GM12873 (cell line): ENCODE results near the gene PHACTR2.

Source experiments
- TF ChIP-seq, protein P1 (sequence below): IDR thresholded peaks from 2 replicates; pipeline ENCODE4 v1.5.1; 2012; ENCODE audit warnings: low read depth, mild to moderate bottlenecking, moderate library complexity, low read length, control low read depth; ENCODE audit not compliant: insufficient read depth; ENCODE audit errors: missing control alignments

PHACTR2 gene

DNA sequence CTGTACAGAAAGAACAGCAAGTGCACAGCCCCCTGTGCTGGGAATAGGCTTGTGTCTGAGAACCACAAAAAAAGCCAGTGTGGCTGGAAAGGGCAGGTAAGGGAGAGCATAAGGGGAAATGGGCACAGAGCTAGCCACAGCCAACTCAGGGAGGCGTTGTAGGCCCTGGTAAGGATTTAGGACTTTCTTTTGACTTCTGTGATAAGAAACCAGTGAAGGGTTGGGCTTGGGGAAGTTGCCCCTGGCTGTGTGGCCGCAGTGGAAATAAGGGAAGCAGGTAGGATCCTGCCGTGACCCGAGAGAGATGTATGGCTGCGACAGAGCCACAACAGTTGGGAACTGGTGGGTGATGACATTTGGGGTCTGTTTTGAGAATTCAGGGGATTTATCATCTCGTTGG lies 30.0 kb upstream of the PHACTR2 start:
- TF ChIP-seq, protein P1, sequence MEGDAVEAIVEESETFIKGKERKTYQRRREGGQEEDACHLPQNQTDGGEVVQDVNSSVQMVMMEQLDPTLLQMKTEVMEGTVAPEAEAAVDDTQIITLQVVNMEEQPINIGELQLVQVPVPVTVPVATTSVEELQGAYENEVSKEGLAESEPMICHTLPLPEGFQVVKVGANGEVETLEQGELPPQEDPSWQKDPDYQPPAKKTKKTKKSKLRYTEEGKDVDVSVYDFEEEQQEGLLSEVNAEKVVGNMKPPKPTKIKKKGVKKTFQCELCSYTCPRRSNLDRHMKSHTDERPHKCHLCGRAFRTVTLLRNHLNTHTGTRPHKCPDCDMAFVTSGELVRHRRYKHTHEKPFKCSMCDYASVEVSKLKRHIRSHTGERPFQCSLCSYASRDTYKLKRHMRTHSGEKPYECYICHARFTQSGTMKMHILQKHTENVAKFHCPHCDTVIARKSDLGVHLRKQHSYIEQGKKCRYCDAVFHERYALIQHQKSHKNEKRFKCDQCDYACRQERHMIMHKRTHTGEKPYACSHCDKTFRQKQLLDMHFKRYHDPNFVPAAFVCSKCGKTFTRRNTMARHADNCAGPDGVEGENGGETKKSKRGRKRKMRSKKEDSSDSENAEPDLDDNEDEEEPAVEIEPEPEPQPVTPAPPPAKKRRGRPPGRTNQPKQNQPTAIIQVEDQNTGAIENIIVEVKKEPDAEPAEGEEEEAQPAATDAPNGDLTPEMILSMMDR = no peak

DNA sequence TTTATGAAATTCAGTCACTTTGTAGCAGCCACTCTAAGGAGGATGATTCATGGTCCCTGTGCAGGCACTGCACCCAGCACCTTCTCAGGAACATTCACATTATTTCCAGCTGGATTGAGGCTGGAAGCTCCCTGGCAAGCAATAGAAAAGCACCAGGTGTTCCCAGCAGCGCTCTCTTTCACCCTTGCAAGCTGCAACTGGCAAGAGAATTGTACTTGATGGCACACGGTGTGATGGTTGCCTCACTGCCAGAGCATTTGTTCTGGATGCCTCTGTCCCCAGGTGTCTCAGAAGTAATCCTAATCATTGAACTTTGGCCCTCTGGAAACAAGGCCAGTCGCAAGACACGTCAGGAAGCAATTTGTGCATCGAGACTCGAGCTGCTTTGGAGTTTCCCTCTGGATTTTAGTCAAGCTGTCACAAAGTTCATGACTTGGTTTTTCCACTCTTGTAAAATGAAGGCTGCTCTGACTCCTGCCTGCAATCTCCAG lies 24.9 kb upstream of the PHACTR2 start:
- TF ChIP-seq, protein P1 = no peak

DNA sequence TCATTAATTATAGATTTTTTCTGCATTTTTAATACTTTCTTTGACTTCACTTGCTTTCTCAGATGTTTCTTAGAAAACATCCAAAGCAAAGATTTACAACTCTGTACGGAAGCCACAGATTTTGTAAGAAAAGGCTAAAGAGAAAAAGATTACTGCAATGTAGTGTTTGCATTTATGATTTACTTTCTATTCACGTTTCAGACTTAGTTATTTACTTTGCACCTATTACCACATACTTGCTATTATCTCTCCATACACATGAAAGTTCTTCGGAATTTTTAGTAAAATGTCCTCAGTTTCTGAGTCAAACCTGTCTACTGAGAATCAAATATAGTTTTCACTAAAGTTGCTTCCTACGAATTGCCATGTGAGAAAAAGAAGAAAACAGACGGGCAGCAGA lies 22.2 kb upstream of the PHACTR2 start:
- TF ChIP-seq, protein P1 = no peak

DNA sequence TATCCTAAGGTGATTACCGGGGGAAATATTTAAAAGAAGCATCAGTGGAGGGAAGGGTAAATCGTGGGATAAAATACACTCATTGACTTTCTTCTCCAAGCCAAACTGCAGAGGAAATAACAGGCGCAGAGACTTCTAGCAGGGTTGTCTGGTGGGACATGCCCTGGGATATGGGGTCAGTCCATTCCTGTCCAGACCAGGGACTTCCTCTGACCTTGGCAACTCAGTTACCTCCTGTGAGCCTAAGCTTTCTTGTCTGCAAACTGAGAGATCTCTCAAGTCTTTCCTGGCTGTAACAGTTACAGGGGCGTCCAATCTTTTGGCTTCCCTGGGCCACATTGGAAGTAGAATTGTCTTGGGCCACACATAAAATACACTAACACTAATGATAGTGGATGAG lies 21.7 kb upstream of the PHACTR2 start:
- TF ChIP-seq, protein P1 = no peak

DNA sequence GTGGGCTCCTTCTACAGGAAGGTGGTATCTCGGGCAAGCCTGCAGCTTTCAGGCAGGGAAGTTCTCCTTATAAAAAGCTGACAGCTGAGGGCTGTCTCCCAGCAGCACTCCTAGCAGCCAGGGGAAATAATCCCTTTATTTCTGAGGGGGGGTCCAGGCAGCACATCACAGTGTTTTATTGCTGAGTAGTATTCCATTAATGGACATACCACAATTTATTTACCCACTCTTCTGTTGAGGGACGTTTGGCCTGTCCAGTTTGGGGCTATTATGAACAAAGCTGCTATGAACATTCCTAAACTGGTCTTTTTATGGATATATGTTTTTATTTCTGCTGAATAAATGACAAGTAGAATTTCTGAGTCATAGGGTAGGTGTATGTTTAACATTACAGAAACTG lies 20.0 kb upstream of the PHACTR2 start:
- TF ChIP-seq, protein P1 = no peak

DNA sequence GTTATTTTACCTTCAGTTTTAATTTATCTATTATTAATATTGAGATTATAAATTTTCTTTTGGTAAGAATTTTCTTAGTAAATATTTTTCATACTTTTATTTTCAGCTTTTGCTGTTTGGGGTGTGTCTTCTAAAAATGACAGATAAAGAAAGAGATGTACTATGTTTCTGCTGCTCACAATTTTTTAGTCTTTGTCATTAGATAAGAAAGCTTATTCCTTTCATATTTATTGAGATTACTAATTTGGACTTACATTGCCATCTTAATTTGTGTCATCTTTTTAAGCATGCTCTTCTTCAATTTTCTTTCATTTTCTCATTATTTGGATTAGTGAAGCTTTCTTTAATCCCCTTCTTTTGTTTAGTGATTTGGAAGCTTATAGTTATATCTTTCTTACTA lies 13.6 kb upstream of the PHACTR2 start:
- TF ChIP-seq, protein P1 = no peak

DNA sequence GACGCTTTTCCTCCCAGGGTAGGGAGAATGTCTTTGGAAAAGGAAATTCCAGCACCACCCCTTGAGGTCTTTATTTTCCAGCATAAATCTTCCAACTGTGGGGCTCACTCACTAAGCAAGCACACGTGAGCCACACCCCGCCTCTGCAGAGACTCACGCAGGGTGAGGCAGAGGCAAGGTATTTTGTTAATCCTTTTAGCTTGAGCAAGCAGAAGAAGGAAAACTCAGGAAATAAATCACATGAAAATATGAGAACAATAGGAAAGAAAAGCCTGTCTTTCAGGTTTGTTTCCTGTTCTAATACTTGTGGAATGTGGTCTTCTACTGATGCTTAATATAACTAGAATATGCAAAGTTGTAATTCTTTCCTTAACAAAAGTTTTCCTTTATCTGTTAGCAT lies 4.1 kb upstream of the PHACTR2 start:
- TF ChIP-seq, protein P1 = no peak
